ENCODE measurements around the gene SLC35E4.
A peak's percentile ranks its signal among the peaks of the same experiment; 100 is the strongest.
"Not testable (repeated sequence)": the region's sequence is repeated elsewhere in the genome, so short reads cannot be mapped to it uniquely, and the experiment has no call there.

Gene SLC35E4

GRCh38 chr22:30606455-30607299 is 28.9 kb upstream of the SLC35E4 start, which contains the start of gene TCN2:
Gene TCN2, plus strand, starts transcription at chr22:30607174. Its CDS starts 158 bp downstream, at chr22:30607332.
- H3K36me3 Mint-ChIP-seq = no peaks in the 10 kb centered on the region
- peaks cover 60% of the 10 kb centered on the region for H3K4me1 Mint-ChIP-seq
- H3K9me3 Mint-ChIP-seq = no peaks in the 10 kb centered on the region
- peak; percentile 73 for ATAC-seq
- peak within 1 kb of the TSS; percentile 79 for H3K27ac Mint-ChIP-seq
- H3K4me3 Mint-ChIP-seq = peak within 1 kb of the TSS; percentile 88
- no peaks in the 10 kb centered on the region for H3K27me3 Mint-ChIP-seq

DNA sequence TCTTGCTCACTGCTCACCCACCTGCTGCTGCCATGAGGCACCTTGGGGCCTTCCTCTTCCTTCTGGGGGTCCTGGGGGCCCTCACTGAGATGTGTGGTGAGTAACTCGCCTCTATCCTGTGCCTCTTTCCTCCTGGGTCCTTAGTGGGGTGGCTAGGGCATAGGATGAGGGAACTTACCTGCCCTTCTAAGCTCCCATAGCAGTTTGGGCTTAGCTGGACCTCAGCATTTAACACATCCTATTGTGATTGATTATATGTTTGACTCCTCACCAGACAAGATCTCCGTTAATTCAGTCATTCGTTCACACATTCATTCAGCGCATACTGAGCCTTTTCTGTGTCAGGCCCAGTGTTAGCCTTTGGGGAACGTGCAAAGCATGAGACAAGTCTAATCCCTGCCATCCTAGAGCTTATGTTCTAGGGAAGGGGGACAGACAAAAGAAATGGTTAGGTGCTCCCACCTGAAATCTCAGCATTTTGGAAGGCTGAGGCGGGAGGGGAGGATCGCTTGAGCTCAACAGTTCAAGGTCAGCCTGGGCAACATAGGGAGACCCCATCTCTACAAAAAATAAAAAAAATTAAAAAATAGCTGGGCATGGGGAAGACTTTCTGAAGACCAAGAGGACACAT is 28.2 kb upstream of the SLC35E4 start:
- no peak for ATAC-seq
- no peaks in the 10 kb centered on the region for H3K9me3 Mint-ChIP-seq
- peaks cover 55% of the 10 kb centered on the region for H3K4me1 Mint-ChIP-seq
- peak overlapping the region; percentile 79 for H3K27ac Mint-ChIP-seq
- H3K27me3 Mint-ChIP-seq = no peaks in the 10 kb centered on the region
- H3K36me3 Mint-ChIP-seq = no peaks in the 10 kb centered on the region
- H3K4me3 Mint-ChIP-seq = peak overlapping the region; percentile 88

DNA sequence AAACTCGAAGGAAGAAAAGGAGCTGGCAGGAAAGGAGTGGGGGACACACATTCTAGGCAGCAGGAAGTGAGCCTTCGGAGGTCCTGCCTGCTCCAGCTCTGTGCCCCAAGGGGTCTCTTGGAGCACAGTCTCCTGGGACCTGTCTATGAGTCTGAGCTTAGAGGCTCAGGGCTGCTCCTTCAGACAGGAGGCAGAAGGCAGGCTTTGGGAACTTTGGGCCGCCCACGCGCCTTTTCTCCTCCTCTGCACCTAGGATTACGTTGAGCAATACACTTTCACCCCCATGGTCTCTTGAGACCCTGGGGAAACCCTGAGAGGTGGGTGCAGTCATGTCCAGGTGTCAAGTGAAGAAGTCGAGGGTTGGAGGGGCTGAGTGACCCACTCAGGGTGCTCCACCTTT is 27.6 kb upstream of the SLC35E4 start:
- H3K27ac Mint-ChIP-seq = peak overlapping the region; percentile 79
- H3K27me3 Mint-ChIP-seq = no peaks in the 10 kb centered on the region
- no peak overlapping the region for H3K4me3 Mint-ChIP-seq

GRCh38 chr22:30609260-30610185 is 26.1 kb upstream of the SLC35E4 start:
- peaks cover 8% of the 10 kb centered on the region for H3K27me3 Mint-ChIP-seq
- H3K4me1 Mint-ChIP-seq = peaks cover 52% of the 10 kb centered on the region
- no peaks in the 10 kb centered on the region for H3K9me3 Mint-ChIP-seq
- H3K4me3 Mint-ChIP-seq = no peak overlapping the region
- peak; percentile 60 for ATAC-seq
- H3K27ac Mint-ChIP-seq = peak overlapping the region; percentile 54
- H3K36me3 Mint-ChIP-seq = no peaks in the 10 kb centered on the region

More for the DNA sequence above, 27.6 kb upstream of the SLC35E4 start:
- no peak for ATAC-seq
- H3K4me1 Mint-ChIP-seq = peaks cover 52% of the 10 kb centered on the region
- no peaks in the 10 kb centered on the region for H3K9me3 Mint-ChIP-seq
- H3K36me3 Mint-ChIP-seq = no peaks in the 10 kb centered on the region

GRCh38 chr22:30610299-30610698 is 25.3 kb upstream of the SLC35E4 start:
- no peak overlapping the region for H3K27ac Mint-ChIP-seq
- no peaks in the 10 kb centered on the region for H3K9me3 Mint-ChIP-seq
- no peak overlapping the region for H3K4me3 Mint-ChIP-seq
- H3K36me3 Mint-ChIP-seq = no peaks in the 10 kb centered on the region
- peaks cover 9% of the 10 kb centered on the region for H3K27me3 Mint-ChIP-seq
- no peak for ATAC-seq
- H3K4me1 Mint-ChIP-seq = peaks cover 55% of the 10 kb centered on the region

GRCh38 chr22:30611197-30611596 is 24.4 kb upstream of the SLC35E4 start:
- Mint-ChIP-seq H3K4me1 (peaks cover 52% of the 10 kb centered on the region), H3K27me3 (peaks cover 16% of the 10 kb centered on the region), H3K4me3 (no peak overlapping the region), H3K36me3 (no peaks in the 10 kb centered on the region), H3K9me3 (no peaks in the 10 kb centered on the region), H3K27ac (no peak overlapping the region)
- no peak for ATAC-seq

GRCh38 chr22:30612789-30613188 is 22.8 kb upstream of the SLC35E4 start:
- H3K4me1 Mint-ChIP-seq = peaks cover 36% of the 10 kb centered on the region
- H3K4me3 Mint-ChIP-seq = no peak overlapping the region
- H3K9me3 Mint-ChIP-seq = no peaks in the 10 kb centered on the region
- ATAC-seq = no peak
- peaks cover 26% of the 10 kb centered on the region for H3K27me3 Mint-ChIP-seq
- no peaks in the 10 kb centered on the region for H3K36me3 Mint-ChIP-seq
- no peak overlapping the region for H3K27ac Mint-ChIP-seq

GRCh38 chr22:30614268-30614667 is 21.3 kb upstream of the SLC35E4 start:
- H3K27ac Mint-ChIP-seq = no peak overlapping the region
- peaks cover 26% of the 10 kb centered on the region for H3K27me3 Mint-ChIP-seq
- H3K4me1 Mint-ChIP-seq = peaks cover 22% of the 10 kb centered on the region
- no peaks in the 10 kb centered on the region for H3K36me3 Mint-ChIP-seq
- no peak overlapping the region for H3K4me3 Mint-ChIP-seq
- no peak for ATAC-seq
- no peaks in the 10 kb centered on the region for H3K9me3 Mint-ChIP-seq

DNA sequence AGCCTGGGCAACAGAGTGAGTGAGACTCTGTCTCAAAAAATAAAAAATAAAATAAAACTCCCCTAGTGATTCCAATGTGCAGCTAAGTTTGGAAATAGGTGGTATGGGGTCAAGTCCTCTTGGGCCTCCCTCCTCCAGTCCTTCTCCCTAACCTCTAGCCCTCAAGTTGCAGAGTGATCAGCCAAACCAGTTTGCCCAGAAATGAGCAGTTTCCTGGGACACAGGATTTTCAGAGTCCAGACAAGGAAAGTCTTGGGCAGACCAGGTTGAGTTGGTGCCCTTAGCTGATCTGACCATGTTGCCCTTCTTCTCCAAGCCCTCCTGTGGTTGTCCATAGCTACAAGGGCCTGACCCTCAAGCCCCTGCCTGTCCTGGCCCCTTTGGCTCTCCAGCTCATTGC is 20.7 kb upstream of the SLC35E4 start:
- Mint-ChIP-seq H3K4me3 (no peak overlapping the region), H3K9me3 (no peaks in the 10 kb centered on the region), H3K27me3 (peaks cover 26% of the 10 kb centered on the region), H3K36me3 (no peaks in the 10 kb centered on the region), H3K4me1 (peaks cover 15% of the 10 kb centered on the region), H3K27ac (no peak overlapping the region)
- no peak for ATAC-seq

DNA sequence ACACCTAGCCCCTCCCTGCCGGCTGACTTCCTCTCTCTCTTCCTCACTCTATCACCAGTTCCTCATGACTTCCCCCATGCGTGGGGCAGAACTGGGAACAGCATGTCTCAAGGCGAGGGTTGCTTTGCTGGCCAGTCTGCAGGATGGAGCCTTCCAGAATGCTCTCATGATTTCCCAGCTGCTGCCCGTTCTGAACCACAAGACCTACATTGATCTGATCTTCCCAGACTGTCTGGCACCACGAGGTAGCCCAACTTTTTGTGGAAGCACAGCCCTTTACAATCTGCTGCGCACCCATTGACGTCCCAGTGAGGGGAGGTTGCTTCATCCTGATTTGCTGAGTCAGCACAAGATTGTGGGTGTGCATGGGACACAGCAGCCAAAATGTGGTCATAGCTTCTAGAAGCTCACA is 20.0 kb upstream of the SLC35E4 start:
- ATAC-seq = no peak
- no peak overlapping the region for H3K27ac Mint-ChIP-seq
- peaks cover 26% of the 10 kb centered on the region for H3K27me3 Mint-ChIP-seq
- no peak overlapping the region for H3K4me3 Mint-ChIP-seq
- H3K36me3 Mint-ChIP-seq = no peaks in the 10 kb centered on the region
- no peaks in the 10 kb centered on the region for H3K9me3 Mint-ChIP-seq
- peaks cover 9% of the 10 kb centered on the region for H3K4me1 Mint-ChIP-seq

- H3K4me3 Mint-ChIP-seq = no peak overlapping the region
- no peak overlapping the region for H3K27ac Mint-ChIP-seq
- H3K27me3 Mint-ChIP-seq = peaks cover 32% of the 10 kb centered on the region
- no peak for ATAC-seq
- no peaks in the 10 kb centered on the region for H3K36me3 Mint-ChIP-seq
- peaks cover 8% of the 10 kb centered on the region for H3K4me1 Mint-ChIP-seq
- H3K9me3 Mint-ChIP-seq = no peaks in the 10 kb centered on the region
Measured at GRCh38 chr22:30617819-30618218, 17.8 kb upstream of the SLC35E4 start.

- not testable (repeated sequence) for H3K27ac Mint-ChIP-seq, ATAC-seq, H3K36me3 Mint-ChIP-seq, H3K4me3 Mint-ChIP-seq, H3K9me3 Mint-ChIP-seq, H3K4me1 Mint-ChIP-seq
- peaks cover 24% of the 10 kb centered on the region for H3K27me3 Mint-ChIP-seq
Measured at GRCh38 chr22:30619909-30620308, 15.7 kb upstream of the SLC35E4 start.

DNA sequence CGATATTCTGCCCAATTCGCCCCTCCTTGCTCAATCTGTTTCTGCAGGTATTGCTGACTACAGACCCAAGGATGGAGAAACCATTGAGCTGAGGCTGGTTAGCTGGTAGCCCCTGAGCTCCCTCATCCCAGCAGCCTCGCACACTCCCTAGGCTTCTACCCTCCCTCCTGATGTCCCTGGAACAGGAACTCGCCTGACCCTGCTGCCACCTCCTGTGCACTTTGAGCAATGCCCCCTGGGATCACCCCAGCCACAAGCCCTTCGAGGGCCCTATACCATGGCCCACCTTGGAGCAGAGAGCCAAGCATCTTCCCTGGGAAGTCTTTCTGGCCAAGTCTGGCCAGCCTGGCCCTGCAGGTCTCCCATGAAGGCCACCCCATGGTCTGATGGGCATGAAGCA is 9.2 kb upstream of the SLC35E4 start:
- Mint-ChIP-seq H3K27me3 (peaks cover 7% of the 10 kb centered on the region), H3K36me3 (no peaks in the 10 kb centered on the region)
- ATAC-seq = no peak

DNA sequence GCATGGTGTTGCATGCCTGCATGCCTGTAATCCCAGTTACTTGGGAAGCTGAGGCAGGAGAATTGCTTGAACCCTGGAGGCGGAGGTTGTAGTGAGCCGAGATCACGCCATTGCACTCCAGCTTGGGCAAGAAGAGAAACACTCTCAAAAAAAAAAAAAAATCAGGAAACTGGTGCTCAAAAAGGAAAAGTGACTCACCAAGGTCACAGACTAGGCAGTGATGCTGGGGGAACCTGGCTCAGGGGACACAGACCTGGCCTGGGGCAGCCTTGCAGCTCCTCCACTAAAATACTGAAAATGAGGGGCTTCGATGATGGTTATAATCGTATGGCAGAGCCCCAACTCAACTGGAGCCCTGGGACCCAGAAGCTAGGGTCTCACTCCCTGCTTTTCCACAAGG is 8.1 kb upstream of the SLC35E4 start:
- Mint-ChIP-seq H3K27ac (no peak overlapping the region), H3K36me3 (no peaks in the 10 kb centered on the region), H3K27me3 (no peaks in the 10 kb centered on the region), H3K9me3 (no peaks in the 10 kb centered on the region), H3K4me1 (no peaks in the 10 kb centered on the region), H3K4me3 (no peak overlapping the region)
- no peak for ATAC-seq

More for the DNA sequence above, 9.2 kb upstream of the SLC35E4 start:
- Mint-ChIP-seq H3K27ac (no peak overlapping the region), H3K4me1 (no peaks in the 10 kb centered on the region), H3K4me3 (no peak overlapping the region), H3K9me3 (no peaks in the 10 kb centered on the region)

- H3K4me1 Mint-ChIP-seq = no peaks in the 10 kb centered on the region
- H3K27ac Mint-ChIP-seq = no peak overlapping the region
- H3K4me3 Mint-ChIP-seq = no peak overlapping the region
Measured at GRCh38 chr22:30628491-30628890, 7.1 kb upstream of the SLC35E4 start.

More at GRCh38 chr22:30628491-30628890, 7.1 kb upstream of the SLC35E4 start:
- ATAC-seq = no peak
- H3K27me3 Mint-ChIP-seq = no peaks in the 10 kb centered on the region
- no peaks in the 10 kb centered on the region for H3K9me3 Mint-ChIP-seq
- no peaks in the 10 kb centered on the region for H3K36me3 Mint-ChIP-seq
